ENCODE measurements around the gene NCOA1. TPM values are rescaled to one million over a fixed set of nuclear protein-coding genes. Genes with fewer than 3 reads are reported as not detected.
A peak's percentile ranks its signal among the peaks of the same experiment; 100 is the strongest.

NCOA1 gene
- total and polyA plus RNA-seq, 2 of the 4 experiments (the other 2 are of a cell fraction) = 6.7 to 11.3 TPM

- no peak overlapping the region for H2BK5ac ChIP-seq (ENCODE audit: low read depth, low read length, poor library complexity, severe bottlenecking)
- H3K4me3 ChIP-seq (ENCODE audit: insufficient read depth, low read depth, low read length) = no peak overlapping the region
- no peaks in the 10 kb centered on the region for H3K79me1 ChIP-seq (ENCODE audit: low read depth in 1 of 2, low read length in 2 of 2)
- no peak overlapping the region for H3K27ac ChIP-seq (ENCODE audit: insufficient read depth, low read length)
- H4K91ac ChIP-seq (ENCODE audit: insufficient read depth, low read depth, low read length) = no peak overlapping the region
- dilution Hi-C loops (cut with HindIII; ENCODE audit: low sequenced_read_pairs, unreplicated experiment) = no loop called here
- no peak overlapping the region for H3K18ac ChIP-seq (ENCODE audit: low read depth, low read length)
- no peak overlapping the region for H2BK20ac ChIP-seq (ENCODE audit: low read depth, low read length)
- no peak overlapping the region for H3K9ac ChIP-seq (ENCODE audit: low read depth, low read length)
- H3K4ac ChIP-seq (ENCODE audit: low read depth, low read length) = no peak overlapping the region
- in situ Hi-C loops (cut with MboI; ENCODE audit: low sequenced_read_pairs) = no loop called here
- peaks cover 3% of the 10 kb centered on the region; the same call in 1 of the 2 replicates for H4K20me1 ChIP-seq (ENCODE audit: insufficient read depth, low read length)
- peaks cover 6% of the 10 kb centered on the region; the same call in 1 of the 2 replicates for H3K4me1 ChIP-seq (ENCODE audit: control insufficient read depth, insufficient read depth, low read length)
- H2AFZ ChIP-seq (replicated peaks; ENCODE audit: low read length, poor library complexity) = no peak overlapping the region
- no peak overlapping the region for H3K56ac ChIP-seq (ENCODE audit: extremely low read depth, insufficient read depth, low read length)
- H3K23ac ChIP-seq (ENCODE audit: low read depth, low read length) = no peak overlapping the region
- H2BK15ac ChIP-seq (ENCODE audit: low read depth, low read length) = no peak overlapping the region
- POLR2A ChIA-PET (ENCODE audit: unreplicated experiment) = no interaction called here
- no peaks in the 10 kb centered on the region for H3K9me3 ChIP-seq (ENCODE audit: control insufficient read depth, insufficient read depth, low read length)
- no peak overlapping the region for H4K5ac ChIP-seq (ENCODE audit: low read depth, low read length)
- WGBS, 2 experiments (ENCODE audit: extremely low coverage in 2 of 2, insufficient read length in 1 of 2) = no CpG with 5 or more reads among the region's 3 CpGs
- ATAC-seq (ENCODE audit: low read depth) (no peak), DNase-seq (no peak)
- intact Hi-C loops (cut with micrococcal nuclease) = no loop called here
- peaks cover 7% of the 10 kb centered on the region; the same call in 1 of the 2 replicates for H3K36me3 ChIP-seq (ENCODE audit: control insufficient read depth, insufficient read depth, low read length)
- H2AK9ac ChIP-seq (replicated peaks; ENCODE audit: low read depth, low read length, poor library complexity) = no peak overlapping the region
- TSS peak; percentile 95 for BruUV-seq (replicated peaks)
- H3K27me3 ChIP-seq (ENCODE audit: control insufficient read depth, insufficient read depth, low read length) = no peaks in the 10 kb centered on the region
- H3K4me2 ChIP-seq (ENCODE audit: low read depth, low read length) = no peak overlapping the region
- H2BK120ac ChIP-seq (ENCODE audit: low read depth, low read length) = no peak overlapping the region
- H2AK5ac ChIP-seq (ENCODE audit: low read depth, low read length) = no peak overlapping the region
- H4K8ac ChIP-seq (ENCODE audit: low read depth in 2 of 2, low read length in 2 of 2) = no peak overlapping the region
- H3K9me1 ChIP-seq (ENCODE audit: insufficient read depth, low read length) = 0 out of 2 replicates have a peak, but pooled peaks cover 2% of the 10 kb centered on the region
- CTCF ChIA-PET = no interaction called here
- no peak for TF ChIP-seq MXI1 (IDR thresholded peaks at IDR 0.05; ENCODE audit: borderline replicate concordance, low read depth, low read length)
- TF ChIP-seq RCOR1 (IDR thresholded peaks at IDR 0.05; ENCODE audit: insufficient replicate concordance, low read length) = no peak
- TF ChIP-seq MAZ (IDR thresholded peaks at IDR 0.05; ENCODE audit: borderline replicate concordance, low read depth, low read length) = no peak
- TF ChIP-seq CHD1 (IDR thresholded peaks at IDR 0.05; ENCODE audit: low read depth, low read length) = no peak
- no peak for TF ChIP-seq MAFK (IDR thresholded peaks at IDR 0.05; ENCODE audit: low read depth, low read length)
- no peak for TF ChIP-seq SMC3 (IDR thresholded peaks at IDR 0.05; ENCODE audit: low read depth, low read length)
- no peak for TF ChIP-seq BHLHE40 (IDR thresholded peaks at IDR 0.05; ENCODE audit: low read depth, low read length)
- no peak for TF ChIP-seq NFE2L2 (IDR thresholded peaks at IDR 0.05; ENCODE audit: low read depth, low read length)
- TF ChIP-seq USF2 (IDR thresholded peaks at IDR 0.05; ENCODE audit: low read depth, low read length) = no peak
- no peak for TF ChIP-seq ELK1 (IDR thresholded peaks at IDR 0.05; ENCODE audit: borderline replicate concordance, low read depth, low read length)
- no peak for TF ChIP-seq RAD21 (IDR thresholded peaks at IDR 0.05; ENCODE audit: low read length)
- no peak overlapping the region for H3K14ac ChIP-seq (replicated peaks; ENCODE audit: low read depth, low read length)
Observed at GRCh38 chr2:24707143-24707542, 216.1 kb downstream of the NCOA1 start.

Measured in IMR-90 (cell line).